Measurements from ENCODE around the gene HINT1.
"Not testable (repeated sequence)": the region's sequence is repeated elsewhere in the genome, so short reads cannot be mapped to it uniquely, and the experiment has no call there.

The HINT1 gene

GRCh38 chr5:131171276-131171810, 6.3 kb upstream of the HINT1 start:
- DNase-seq (ENCODE audit: low read depth in 2 of 3, low spot score in 2 of 3), result no peak

GRCh38 chr5:131170540-131171275, 5.7 kb upstream of the HINT1 start, which contains the start of gene LYRM7:
Gene LYRM7 (plus strand): TSS chr5:131170944. CDS start chr5:131171021, 77 bp downstream.
- peak; percentile 64 to 90 (median 83) for DNase-seq (ENCODE audit: low read depth in 2 of 3, low spot score in 2 of 3)

GRCh38 chr5:131169810-131170539, 4.9 kb upstream of the HINT1 start:
- no peak for DNase-seq (ENCODE audit: low read depth in 2 of 3, low spot score in 2 of 3)

- DNase-seq (ENCODE audit: low read depth in 2 of 3, low spot score in 2 of 3), result no peak
These were observed 2.6 kb upstream of the HINT1 start for GRCh38 chr5:131167615-131168014.

GRCh38 chr5:131164191-131165118, 601 bp downstream of the HINT1 start:
- DNase-seq (ENCODE audit: low read depth in 2 of 3, low spot score in 2 of 3), result peak; percentile 43 to 51 (median 44)

GRCh38 chr5:131163276-131164119, 1.6 kb downstream of the HINT1 start:
- DNase-seq (ENCODE audit: low read depth in 2 of 3, low spot score in 2 of 3), result no peak

GRCh38 chr5:131160134-131160533, 4.9 kb downstream of the HINT1 start:
- no peak for DNase-seq (ENCODE audit: low read depth in 2 of 3, low spot score in 2 of 3)

- no peak for DNase-seq (ENCODE audit: low read depth in 2 of 3, low spot score in 2 of 3)
These were observed 8.1 kb downstream of the HINT1 start for GRCh38 chr5:131156957-131157356.

- DNase-seq (ENCODE audit: low read depth in 2 of 3, low spot score in 2 of 3), result no peak
These were observed 8.7 kb downstream of the HINT1 start for GRCh38 chr5:131156385-131156784.

- no peak for DNase-seq (ENCODE audit: low read depth in 2 of 3, low spot score in 2 of 3)
These were observed 13.8 kb downstream of the HINT1 start for GRCh38 chr5:131151216-131151615.

- no peak for DNase-seq (ENCODE audit: low read depth in 2 of 3, low spot score in 2 of 3)
These were observed 14.6 kb downstream of the HINT1 start for GRCh38 chr5:131150408-131150807.

- no peak for DNase-seq (ENCODE audit: low read depth in 2 of 3, low spot score in 2 of 3)
These were observed 16.2 kb downstream of the HINT1 start for GRCh38 chr5:131148835-131149234.

- no peak for DNase-seq (ENCODE audit: low read depth in 2 of 3, low spot score in 2 of 3)
These were observed 17.8 kb downstream of the HINT1 start for GRCh38 chr5:131147258-131147657.

- no peak for DNase-seq (ENCODE audit: low read depth in 2 of 3, low spot score in 2 of 3)
These were observed 22.0 kb downstream of the HINT1 start for GRCh38 chr5:131142970-131143617.

- DNase-seq (ENCODE audit: low read depth in 2 of 3, low spot score in 2 of 3), result no peak
These were observed 25.7 kb downstream of the HINT1 start for GRCh38 chr5:131139321-131139720.

- not testable (repeated sequence) for DNase-seq (ENCODE audit: low read depth in 2 of 3, low spot score in 2 of 3)
These were observed 26.6 kb downstream of the HINT1 start for GRCh38 chr5:131138406-131138805.

- DNase-seq (ENCODE audit: low read depth in 2 of 3, low spot score in 2 of 3), result not testable (repeated sequence)
These were observed 32.0 kb downstream of the HINT1 start for GRCh38 chr5:131133091-131133490.

GRCh38 chr5:131129306-131129705, 35.8 kb downstream of the HINT1 start:
- DNase-seq (ENCODE audit: low read depth in 2 of 3, low spot score in 2 of 3), result no peak

- not testable (repeated sequence) for DNase-seq (ENCODE audit: low read depth in 2 of 3, low spot score in 2 of 3)
These were observed 37.8 kb downstream of the HINT1 start for GRCh38 chr5:131127244-131127643.

GRCh38 chr5:131114754-131115153, 50.3 kb downstream of the HINT1 start:
- DNase-seq (ENCODE audit: low read depth in 2 of 3, low spot score in 2 of 3), result no peak
